HepG2 (cell line): ENCODE data around the gene MRPS10. TPM values are rescaled to one million over a fixed set of nuclear protein-coding genes. Genes with fewer than 3 reads are reported as not detected.

Experiments
- ARID3A ChIP-seq: IDR thresholded peaks from 2 replicates; pipeline ENCODE4 v1.6.1; 2012; ENCODE audit warnings: low read depth, low read length, improper control_type of control experiment
- ARID5B ChIP-seq: IDR thresholded peaks from 2 replicates; pipeline ENCODE4 v1.4.0; 2020; ENCODE audit warnings: mild to moderate bottlenecking, missing genetic modification reagents
- HNF1B ChIP-seq: sonication (generic); formaldehyde crosslinking; IDR thresholded peaks from 2 replicates; pipeline ENCODE4 v1.5.1; 2020; ENCODE audit warnings: mild to moderate bottlenecking, moderate library complexity, missing genetic modification reagents
- KDM5B ChIP-seq: sonication (generic); formaldehyde crosslinking; IDR thresholded peaks from 2 replicates; pipeline ENCODE4 v1.4.0; 2020; ENCODE audit warnings: missing genetic modification reagents, mild to moderate bottlenecking, borderline replicate concordance
- MTA3 ChIP-seq: sonication (generic); formaldehyde crosslinking; IDR thresholded peaks from 2 replicates; pipeline ENCODE4 v1.4.0; 2020; ENCODE audit warnings: missing genetic modification reagents
- MTF1 ChIP-seq: sonication (generic); formaldehyde crosslinking; IDR thresholded peaks from 2 replicates; pipeline ENCODE4 v1.5.0; 2020; ENCODE audit warnings: missing genetic modification reagents
- NFIC ChIP-seq: IDR thresholded peaks from 2 replicates; pipeline ENCODE4 v1.6.1; 2012; ENCODE audit warnings: mild to moderate bottlenecking, low read length, inconsistent platforms
- NR0B2 ChIP-seq: sonication (generic); formaldehyde crosslinking; IDR thresholded peaks from 2 replicates; pipeline ENCODE4 v1.4.0; 2020; ENCODE audit warnings: mild to moderate bottlenecking, missing genetic modification reagents
- POGZ ChIP-seq: sonication (generic); formaldehyde crosslinking; IDR thresholded peaks from 2 replicates; pipeline ENCODE4 v1.4.0; 2020; ENCODE audit warnings: mild to moderate bottlenecking, missing genetic modification reagents
- RXRA ChIP-seq: sonication (generic); formaldehyde crosslinking; IDR thresholded peaks from 2 replicates; pipeline ENCODE4 v1.5.1; 2020; ENCODE audit warnings: missing genetic modification reagents
- SIN3B ChIP-seq: fragments of 150-350 bp; IDR thresholded peaks from 2 replicates; pipeline ENCODE4 v1.6.1; 2014; ENCODE audit warnings: low read length
- SNRNP70 ChIP-seq: fragments of 200-400 bp; formaldehyde crosslinking; IDR thresholded peaks from 2 replicates; pipeline ENCODE4 v1.6.1; 2017; ENCODE audit warnings: mild to moderate bottlenecking, low read depth, low read length, moderate library complexity
- SUZ12 ChIP-seq: fragments of 150-350 bp; IDR thresholded peaks from 2 replicates; pipeline ENCODE4 v1.6.1; 2014; ENCODE audit warnings: low read depth, low read length
- ZBTB44 ChIP-seq: sonication (generic); formaldehyde crosslinking; IDR thresholded peaks from 2 replicates; pipeline ENCODE4 v1.4.0; 2020; ENCODE audit warnings: missing genetic modification reagents
- polyA plus RNA-seq, 8 experiments: library from polyadenylated mRNA; depleted of rRNA in 3 of 8; stranded (reverse) in 7 of 8; unstranded in 1 of 8; fragments of >200 nt; fragmentation: Illumina TruSeq in 4 of 8; extraction: Trizol in 4 of 8; gene quantifications; 2 replicates each; pipeline versions ENCODE4 v1.2.1 to v1.2.3, GENCODE V29; 2011 to 2016; ENCODE audit warnings: low read depth in 4 of 8, missing spikeins in 1 of 8, mixed read lengths in 1 of 8; ENCODE audit not compliant: insufficient read depth in 1 of 8
- total RNA-seq, 5 experiments: library from RNA; depleted of rRNA; stranded (reverse); fragments of >200 nt; fragmentation: Illumina TruSeq; extraction: Trizol; gene quantifications; 2 replicates each; pipeline ENCODE4 v1.2.3, GENCODE V29; 2016; ENCODE audit warnings: low read depth in 1 of 5
- TF ChIP-seq, protein P1 (sequence below): sonication (generic); formaldehyde crosslinking; IDR thresholded peaks from 2 replicates; pipeline ENCODE4 v1.5.0; 2020; ENCODE audit warnings: mild to moderate bottlenecking, missing genetic modification reagents, moderate library complexity
- TF ChIP-seq, protein P2 (sequence below): sonication (generic); formaldehyde crosslinking; IDR thresholded peaks from 2 replicates; pipeline ENCODE4 v1.5.0; 2020; ENCODE audit warnings: missing genetic modification reagents, mild to moderate bottlenecking, borderline replicate concordance

Gene MRPS10
- total and polyA plus RNA-seq, 2 of the 13 experiments (the other 11 are each of a cell fraction or from before 2014, with no cell fraction given), result 31.7 to 54.6 TPM

DNA sequence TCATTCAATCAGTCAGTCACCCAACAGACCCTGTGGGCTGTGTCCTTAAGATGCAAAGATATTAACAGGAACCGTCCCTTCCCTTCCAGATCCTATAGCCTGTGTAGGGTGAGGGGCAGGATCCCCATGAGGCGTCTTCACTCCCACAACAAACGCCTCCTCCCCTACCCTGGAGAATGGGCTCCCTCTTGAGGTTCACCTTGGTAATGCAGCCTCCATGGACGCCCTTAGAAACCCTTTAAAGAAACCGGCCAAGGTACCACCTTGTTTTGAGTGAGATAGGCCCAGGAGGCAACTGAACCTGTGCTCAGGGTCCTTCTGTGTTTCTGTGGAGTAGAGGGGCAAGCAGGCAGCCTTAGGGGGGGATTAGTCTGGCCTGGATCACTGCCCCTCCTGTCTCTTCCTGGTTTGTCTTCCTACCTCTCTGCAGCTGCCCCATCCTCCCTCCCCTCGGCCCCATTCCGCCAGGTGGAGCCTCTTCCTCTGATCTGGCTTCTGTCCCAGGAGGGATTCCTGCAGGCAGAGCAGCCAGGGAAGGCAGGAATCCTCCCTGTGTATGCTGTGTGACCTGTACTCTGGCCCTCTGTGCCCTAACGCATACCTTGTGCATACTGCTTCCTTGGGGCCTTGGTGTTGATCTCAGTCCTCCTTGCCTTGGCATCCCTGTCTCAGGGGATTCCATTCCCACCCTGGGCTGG, 51.1 kb downstream of the MRPS10 start (continued):
- peak; percentile 84 for TF ChIP-seq KDM5B (CRISPR knock-in tag)
- 0 out of 2 replicates have a peak, but pooled peaks have one; percentile 58 for TF ChIP-seq HNF1B (CRISPR knock-in tag)
- TF ChIP-seq MTF1, result no peak
- TF ChIP-seq MTA3 (CRISPR knock-in tag), result no peak
- TF ChIP-seq, protein P1, sequence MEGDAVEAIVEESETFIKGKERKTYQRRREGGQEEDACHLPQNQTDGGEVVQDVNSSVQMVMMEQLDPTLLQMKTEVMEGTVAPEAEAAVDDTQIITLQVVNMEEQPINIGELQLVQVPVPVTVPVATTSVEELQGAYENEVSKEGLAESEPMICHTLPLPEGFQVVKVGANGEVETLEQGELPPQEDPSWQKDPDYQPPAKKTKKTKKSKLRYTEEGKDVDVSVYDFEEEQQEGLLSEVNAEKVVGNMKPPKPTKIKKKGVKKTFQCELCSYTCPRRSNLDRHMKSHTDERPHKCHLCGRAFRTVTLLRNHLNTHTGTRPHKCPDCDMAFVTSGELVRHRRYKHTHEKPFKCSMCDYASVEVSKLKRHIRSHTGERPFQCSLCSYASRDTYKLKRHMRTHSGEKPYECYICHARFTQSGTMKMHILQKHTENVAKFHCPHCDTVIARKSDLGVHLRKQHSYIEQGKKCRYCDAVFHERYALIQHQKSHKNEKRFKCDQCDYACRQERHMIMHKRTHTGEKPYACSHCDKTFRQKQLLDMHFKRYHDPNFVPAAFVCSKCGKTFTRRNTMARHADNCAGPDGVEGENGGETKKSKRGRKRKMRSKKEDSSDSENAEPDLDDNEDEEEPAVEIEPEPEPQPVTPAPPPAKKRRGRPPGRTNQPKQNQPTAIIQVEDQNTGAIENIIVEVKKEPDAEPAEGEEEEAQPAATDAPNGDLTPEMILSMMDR (CRISPR knock-in tag), result peak; percentile 93
- 0 out of 2 replicates have a peak, but pooled peaks have one; percentile 29 for TF ChIP-seq POGZ (CRISPR knock-in tag)
- peak; percentile 20; the same call in 1 of the 2 replicates for TF ChIP-seq NR0B2 (CRISPR knock-in tag)
- TF ChIP-seq SUZ12, result no peak
- TF ChIP-seq ARID3A, result no peak
- no peak for TF ChIP-seq ZBTB44 (CRISPR knock-in tag)
- no peak for TF ChIP-seq SNRNP70
- TF ChIP-seq SIN3B, result peak; percentile 58; the same call in 1 of the 2 replicates
- TF ChIP-seq ARID5B, result peak; percentile 47; the same call in 1 of the 2 replicates
- TF ChIP-seq RXRA (CRISPR knock-in tag), result 0 out of 2 replicates have a peak, but pooled peaks have one; percentile 38
- TF ChIP-seq, protein P2, sequence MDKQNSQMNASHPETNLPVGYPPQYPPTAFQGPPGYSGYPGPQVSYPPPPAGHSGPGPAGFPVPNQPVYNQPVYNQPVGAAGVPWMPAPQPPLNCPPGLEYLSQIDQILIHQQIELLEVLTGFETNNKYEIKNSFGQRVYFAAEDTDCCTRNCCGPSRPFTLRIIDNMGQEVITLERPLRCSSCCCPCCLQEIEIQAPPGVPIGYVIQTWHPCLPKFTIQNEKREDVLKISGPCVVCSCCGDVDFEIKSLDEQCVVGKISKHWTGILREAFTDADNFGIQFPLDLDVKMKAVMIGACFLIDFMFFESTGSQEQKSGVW (CRISPR knock-in tag), result no peak
- no peak for TF ChIP-seq NFIC
